ENCODE measurements around the gene TSGA10.

TSGA10 gene

GRCh38 chr2:99111945-99112344 lies 42.8 kb downstream of the TSGA10 start:
- no peaks in the 10 kb centered on the region for H3K9me3 ChIP-seq (ENCODE audit: control insufficient read depth, insufficient read depth, low read depth, low read length)
- no peak overlapping the region for H3K4me3 ChIP-seq (ENCODE audit: low read depth, low read length)
- TF ChIP-seq PRDM4 (tag by site-specific recombination; IDR thresholded peaks at IDR 0.05) (no peak), ZNF121 (tag by site-specific recombination; IDR thresholded peaks at IDR 0.05) (no peak), KLF1 (tag by site-specific recombination; IDR thresholded peaks at IDR 0.05) (no peak), ZSCAN5A (tag by site-specific recombination; IDR thresholded peaks at IDR 0.05) (no peak), ZBTB11 (tag by site-specific recombination; conservative IDR thresholded peaks at IDR 0.05; ENCODE audit: low read depth) (no peak)
- POLR2A ChIA-PET: no interaction called here
- CTCF ChIA-PET: no interaction called here
- H3K4me1 ChIP-seq (ENCODE audit: control insufficient read depth, insufficient read depth, low read length): no peaks in the 10 kb centered on the region
- no peak overlapping the region for H3K27ac ChIP-seq (ENCODE audit: extremely low read depth, low read depth, low read length)
- H3K36me3 ChIP-seq (ENCODE audit: control insufficient read depth in 2 of 2, insufficient read depth in 1 of 2, low read length in 2 of 2): no peaks in the 10 kb centered on the region

GRCh38 chr2:99111236-99111635 lies 43.5 kb downstream of the TSGA10 start:
- no peaks in the 10 kb centered on the region for H3K36me3 ChIP-seq (ENCODE audit: control insufficient read depth in 2 of 2, insufficient read depth in 1 of 2, low read length in 2 of 2)
- no peak for TF ChIP-seq FEZF1 (tag by site-specific recombination; IDR thresholded peaks at IDR 0.05)
- TF ChIP-seq ZBTB17 (tag by site-specific recombination; IDR thresholded peaks at IDR 0.05): no peak
- no peaks in the 10 kb centered on the region for H3K9me3 ChIP-seq (ENCODE audit: control insufficient read depth, insufficient read depth, low read depth, low read length)
- ChIA-PET CTCF (no interaction called here), POLR2A (no interaction called here)
- H3K27ac ChIP-seq (ENCODE audit: extremely low read depth, low read depth, low read length): no peak overlapping the region
- no peaks in the 10 kb centered on the region for H3K4me1 ChIP-seq (ENCODE audit: control insufficient read depth, insufficient read depth, low read length)
- H3K4me3 ChIP-seq (ENCODE audit: low read depth, low read length): no peak overlapping the region

GRCh38 chr2:99106913-99107312 lies 47.8 kb downstream of the TSGA10 start:
- H3K4me1 ChIP-seq (ENCODE audit: control insufficient read depth, insufficient read depth, low read length): no peaks in the 10 kb centered on the region
- no peak overlapping the region for H3K27ac ChIP-seq (ENCODE audit: extremely low read depth, low read depth, low read length)
- TF ChIP-seq ZNF133 (tag by site-specific recombination; IDR thresholded peaks at IDR 0.05) (no peak), ZNF555 (tag by site-specific recombination; conservative IDR thresholded peaks at IDR 0.05) (no peak), IKZF3 (tag by site-specific recombination; IDR thresholded peaks at IDR 0.05) (no peak), ZNF426 (tag by site-specific recombination; IDR thresholded peaks at IDR 0.05) (no peak), ZNF37A (tag by site-specific recombination; IDR thresholded peaks at IDR 0.05) (no peak), ZNF433 (tag by site-specific recombination; IDR thresholded peaks at IDR 0.05; ENCODE audit: low read depth) (no peak), ZSCAN4 (tag by site-specific recombination; IDR thresholded peaks at IDR 0.05) (no peak), HOXD13 (CRISPR knock-in tag; IDR thresholded peaks at IDR 0.05; ENCODE audit: borderline replicate concordance) (no peak), ZNF747 (tag by site-specific recombination; IDR thresholded peaks at IDR 0.05) (no peak)
- no peaks in the 10 kb centered on the region; a peak in 1 of 3 replicates for H3K36me3 ChIP-seq (ENCODE audit: control insufficient read depth in 2 of 2, insufficient read depth in 1 of 2, low read length in 2 of 2)
- H3K4me3 ChIP-seq (ENCODE audit: low read depth, low read length): no peak overlapping the region
- H3K9me3 ChIP-seq (ENCODE audit: control insufficient read depth, insufficient read depth, low read depth, low read length): no peaks in the 10 kb centered on the region
- ChIA-PET CTCF (no interaction called here), POLR2A (no interaction called here)
